Psoas muscle (tissue), 8 donors: ENCODE data around the gene RPS24. TPM values are rescaled to one million over a fixed set of nuclear protein-coding genes. Genes with fewer than 3 reads are reported as not detected.

Source experiments
- ATAC-seq, 4 donors: fragments of 200-7000 bp; cut with Tn5 transposase; one replicate each; pipeline ENCODE4 v1.9.1; 2020; ENCODE audit warnings: moderate library complexity in 3 of 4, mild to moderate bottlenecking in 2 of 4
- DNase-seq, 2 donors: peaks; one replicate each; pipeline ENCODE4 v3.0.0-alpha.2; 2020
- H3K27ac ChIP-seq: fragments of 200-600 bp; one replicate; pipeline ENCODE4 v1.8.0; 2022
- H3K27me3 ChIP-seq, 3 donors: fragments of 200-600 bp in 1 of 3; one replicate each; pipeline versions ENCODE4 v1.6.1 to v1.8.0; 2013 to 2022; ENCODE audit warnings: low read length in 2 of 3, mild to moderate bottlenecking in 2 of 3, moderate library complexity in 1 of 3; ENCODE audit not compliant: insufficient read depth in 3 of 3
- H3K36me3 ChIP-seq, 2 donors: fragments of 200-600 bp in 1 of 2; one replicate each; pipeline versions ENCODE4 v1.6.1 to v1.8.0; 2013 to 2022; ENCODE audit warnings: low read depth in 1 of 2, mild to moderate bottlenecking in 1 of 2, moderate library complexity in 1 of 2; ENCODE audit not compliant: insufficient read depth in 1 of 2
- H3K4me1 ChIP-seq: fragments of 200-600 bp; one replicate; pipeline ENCODE4 v1.8.0; 2022
- H3K4me3 ChIP-seq: fragments of 200-600 bp; one replicate; pipeline ENCODE4 v1.8.0; 2022; ENCODE audit warnings: mild to moderate bottlenecking
- H3K9me3 ChIP-seq: fragments of 200-600 bp; one replicate; pipeline ENCODE4 v1.8.0; 2022
- WGBS, 3 donors: extraction: QIAGEN DNeasy Blood & Tissue Kit; methylation state at CpG; one replicate each; pipeline versions ENCODE4 v1.1.6 to v1.1.7; 2013; 5-methylcytosine and 5-hydroxymethylcytosine counted together
- intact Hi-C, 2 donors: fragments of 100-400 bp; cut with DNase I; formaldehyde crosslinking; loops; one replicate each; pipeline versions ENCODE4 v1.11.0 to v1.14.2; 2022
- polyA plus RNA-seq, 3 donors: library from polyadenylated mRNA; stranded (reverse); fragments of 200-250 nt; gene quantifications; one replicate each; pipeline ENCODE4 v1.2.3, GENCODE V29; 2013
- total RNA-seq, 4 donors: library from RNA; stranded (reverse); fragmentation: NEBNext Ultra II Directional in 2 of 4; extraction: Animal tissue kit (Norgen Biotek cat#: 25700) in 2 of 4; gene quantifications; one replicate each; pipeline versions ENCODE4 v1.2.1 to v1.2.4, GENCODE V29; 2021 to 2023
- TF ChIP-seq, protein P1 (sequence below): fragments of 200-600 bp; IDR thresholded peaks from one replicate; pipeline ENCODE4 v1.8.0; 2022; ENCODE audit warnings: antibody characterized with exemption
- donor health status: healthy with polysubstance abuse.
- donor health status: DM: no; HTN: no; CAD: no; lungs with moderate emphysema.
- donor health status: Bipolar disorder and iron deficiency.
- donor health status: healthy.
- donor health status: DM: yes; HTN: yes; CAD: no.
- donor health status: DM: no; HTN: no; CAD: no.
- donor health status: DM: no; HTN: no; CAD: no.
- donor health status: DM: yes; HTN: yes; CAD: no.

The RPS24 gene
- total and polyA plus RNA-seq, 7 donors: 980 to 4,077 (median 1,456) TPM

DNA sequence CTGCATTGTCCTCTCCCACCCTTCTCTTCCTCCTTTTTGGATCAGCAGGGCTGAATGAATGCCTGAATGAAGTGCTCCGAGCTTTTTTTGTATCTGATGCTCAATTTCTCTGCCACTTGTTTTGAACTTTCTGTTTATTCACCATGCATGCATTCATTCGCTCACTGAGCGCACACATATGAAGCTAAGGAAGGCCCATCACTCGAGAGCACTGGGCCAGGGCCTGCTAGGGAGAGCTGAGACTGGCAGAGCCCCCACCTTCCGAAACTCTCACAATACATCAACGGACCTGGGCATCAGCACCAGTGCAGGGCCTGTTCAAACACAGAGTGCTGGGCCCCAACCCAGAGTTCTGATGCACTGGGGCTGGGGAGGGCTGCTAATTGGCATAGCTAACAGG, 45.7 kb downstream of the RPS24 start:
- DNase-seq (no peak), ATAC-seq (no peak)
- 92 to 93% (median 92%) methylated on average over 6 of the region's 6 CpGs for WGBS, 3 donors
- H3K4me1 ChIP-seq: no peaks in the 10 kb centered on the region
- no peaks in the 10 kb centered on the region for H3K9me3 ChIP-seq
- no peak overlapping the region for H3K4me3 ChIP-seq
- intact Hi-C loops: no loop called here
- H3K27me3 ChIP-seq: no peaks in the 10 kb centered on the region
- no peaks in the 10 kb centered on the region for H3K36me3 ChIP-seq
- no peak overlapping the region for H3K27ac ChIP-seq
- TF ChIP-seq, protein P1, sequence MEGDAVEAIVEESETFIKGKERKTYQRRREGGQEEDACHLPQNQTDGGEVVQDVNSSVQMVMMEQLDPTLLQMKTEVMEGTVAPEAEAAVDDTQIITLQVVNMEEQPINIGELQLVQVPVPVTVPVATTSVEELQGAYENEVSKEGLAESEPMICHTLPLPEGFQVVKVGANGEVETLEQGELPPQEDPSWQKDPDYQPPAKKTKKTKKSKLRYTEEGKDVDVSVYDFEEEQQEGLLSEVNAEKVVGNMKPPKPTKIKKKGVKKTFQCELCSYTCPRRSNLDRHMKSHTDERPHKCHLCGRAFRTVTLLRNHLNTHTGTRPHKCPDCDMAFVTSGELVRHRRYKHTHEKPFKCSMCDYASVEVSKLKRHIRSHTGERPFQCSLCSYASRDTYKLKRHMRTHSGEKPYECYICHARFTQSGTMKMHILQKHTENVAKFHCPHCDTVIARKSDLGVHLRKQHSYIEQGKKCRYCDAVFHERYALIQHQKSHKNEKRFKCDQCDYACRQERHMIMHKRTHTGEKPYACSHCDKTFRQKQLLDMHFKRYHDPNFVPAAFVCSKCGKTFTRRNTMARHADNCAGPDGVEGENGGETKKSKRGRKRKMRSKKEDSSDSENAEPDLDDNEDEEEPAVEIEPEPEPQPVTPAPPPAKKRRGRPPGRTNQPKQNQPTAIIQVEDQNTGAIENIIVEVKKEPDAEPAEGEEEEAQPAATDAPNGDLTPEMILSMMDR: no peak

DNA sequence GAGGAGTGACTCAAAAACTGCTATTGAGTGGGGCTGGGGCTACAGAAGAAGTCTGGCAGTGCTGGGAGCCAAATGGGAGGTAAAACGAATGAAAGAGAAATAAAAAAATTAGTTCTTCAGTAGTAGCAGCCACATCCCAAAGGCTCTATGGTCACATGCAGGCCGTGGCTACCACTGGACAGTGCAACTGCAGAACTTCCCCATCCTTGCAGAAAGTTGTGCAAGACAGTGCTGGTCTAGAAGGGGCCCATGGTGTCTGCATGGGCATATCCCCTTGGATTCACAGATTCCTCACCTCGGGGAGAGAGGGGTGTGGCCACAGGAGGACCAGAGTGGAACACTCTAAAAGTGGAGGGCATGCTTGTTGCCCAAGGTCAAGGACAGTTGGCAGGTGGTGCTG, 47.6 kb downstream of the RPS24 start:
- Histone ChIP-seq H3K36me3 (no peaks in the 10 kb centered on the region), H3K4me1 (no peaks in the 10 kb centered on the region), H3K27me3 (no peaks in the 10 kb centered on the region), H3K4me3 (no peak overlapping the region), H3K27ac (no peak overlapping the region), H3K9me3 (no peaks in the 10 kb centered on the region)
- DNase-seq (no peak), ATAC-seq (no peak)
- intact Hi-C loops: no loop called here
- TF ChIP-seq, protein P1: no peak
- 38 to 51% (median 41%) methylated on average over 3 of the region's 3 CpGs for WGBS, 3 donors

GRCh38 chr10:78082636-78083035, 49.0 kb downstream of the RPS24 start:
- H3K4me3 ChIP-seq: no peak overlapping the region
- TF ChIP-seq, protein P1: no peak
- ATAC-seq: no peak
- H3K27ac ChIP-seq: no peak overlapping the region
- no peak for DNase-seq
- intact Hi-C loops: no loop called here
- H3K9me3 ChIP-seq: no peaks in the 10 kb centered on the region
- H3K4me1 ChIP-seq: no peaks in the 10 kb centered on the region
- H3K36me3 ChIP-seq: no peaks in the 10 kb centered on the region
- H3K27me3 ChIP-seq: no peaks in the 10 kb centered on the region
- WGBS, 3 donors: 76 to 85% (median 80%) methylated on average over 3 to 4 of the region's 4 CpGs

Other genes starting within 250 kb of the RPS24 start
- 10 to 100 TPM; 36.9 to 62.9 (median 39.9) TPM for gene DLG5, start 107.1 kb upstream of the RPS24 start, total RNA-seq
- 10 to 100 TPM; 10.2 to 18.3 (median 12.7) TPM for gene DLG5, start 107.1 kb upstream of the RPS24 start, polyA plus RNA-seq
- 10 to 100 TPM; 11.8 to 16.5 (median 14.1) TPM for gene POLR3A, start 4.3 kb upstream of the RPS24 start, total RNA-seq
- 10 to 100 TPM in 1 of 3 donors, 1 to 10 TPM in 2; 5.2 to 14.2 (median 8.9) TPM for gene POLR3A, start 4.3 kb upstream of the RPS24 start, polyA plus RNA-seq